AG09309 (cell line): ENCODE measurements around the gene ADIPOR2.

Source experiments
- DNase-seq: peaks from one replicate; pipeline ENCODE4 v3.0.0-alpha.2; 2010; ENCODE audit warnings: low read depth
- H3K4me3 ChIP-seq: 2 replicates; pipeline ENCODE4 v1.5.1; 2011; ENCODE audit warnings: mild to moderate bottlenecking, low read depth, low read length, moderate library complexity; ENCODE audit not compliant: control insufficient read depth
- CTCF ChIP-seq: IDR thresholded peaks from 2 replicates; pipeline ENCODE4 v1.5.1; 2011; ENCODE audit warnings: mild to moderate bottlenecking, low read depth, low read length, inconsistent platforms; ENCODE audit not compliant: insufficient read depth, control insufficient read depth; ENCODE audit errors: missing control alignments

The ADIPOR2 gene

GRCh38 chr12:1695886-1696670 is 5.2 kb downstream of the ADIPOR2 start:
- DNase-seq: no peak
- H3K4me3 ChIP-seq: no peak overlapping the region
- no peak for TF ChIP-seq CTCF

- DNase-seq: no peak
- TF ChIP-seq CTCF: no peak
- no peak overlapping the region for H3K4me3 ChIP-seq
Measured at GRCh38 chr12:1696800-1697199, 5.9 kb downstream of the ADIPOR2 start.

GRCh38 chr12:1697271-1697670 is 6.4 kb downstream of the ADIPOR2 start:
- no peak for TF ChIP-seq CTCF
- H3K4me3 ChIP-seq: no peak overlapping the region

GRCh38 chr12:1698720-1699119 is 7.8 kb downstream of the ADIPOR2 start:
- no peak for TF ChIP-seq CTCF
- DNase-seq: no peak
- no peak overlapping the region for H3K4me3 ChIP-seq

More at GRCh38 chr12:1697271-1697670, 6.4 kb downstream of the ADIPOR2 start:
- DNase-seq: no peak

- no peak overlapping the region for H3K4me3 ChIP-seq
- DNase-seq: no peak
- no peak for TF ChIP-seq CTCF
Measured at GRCh38 chr12:1702713-1703112, 11.8 kb downstream of the ADIPOR2 start.

GRCh38 chr12:1703771-1704722 is 13.2 kb downstream of the ADIPOR2 start:
- no peak overlapping the region for H3K4me3 ChIP-seq
- DNase-seq: no peak
- TF ChIP-seq CTCF: no peak
